C4-2B (cell line): Measurements from ENCODE around the gene ADGRA3.

Experiments
- H3K27ac ChIP-seq: fragments of 450-650 bp; 2 replicates; pipeline ENCODE4 v1.5.1; 2017
- ZFX ChIP-seq: fragments of 450-650 bp; IDR thresholded peaks from 2 replicates; pipeline ENCODE4 v1.6.1; 2017
- TF ChIP-seq, protein P1 (sequence below): fragments of 450-650 bp; conservative IDR thresholded peaks from 2 replicates; pipeline ENCODE4 v1.5.1; 2017; ENCODE audit warnings: mild to moderate bottlenecking

Gene ADGRA3

DNA sequence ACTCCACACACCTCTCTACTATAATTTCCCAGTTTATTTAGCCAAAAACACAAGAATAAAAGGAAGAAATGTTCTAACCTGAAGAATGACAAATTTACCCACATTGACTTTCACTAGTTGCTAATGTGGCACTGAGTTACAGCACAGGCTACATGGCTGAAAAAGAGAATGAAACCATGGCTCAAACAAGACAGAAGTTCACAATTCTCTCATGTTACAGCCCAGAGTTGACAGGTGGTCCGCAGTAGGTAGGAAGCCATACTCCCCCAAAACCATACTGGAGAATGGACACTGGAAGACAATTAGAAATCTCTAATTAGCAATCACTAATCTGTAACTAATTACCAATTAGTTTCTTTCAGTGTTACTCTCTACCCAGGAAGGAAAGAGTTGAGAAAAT lies 170.8 kb downstream of the ADGRA3 start:
- no peak overlapping the region for H3K27ac ChIP-seq
- no peak for TF ChIP-seq ZFX
- TF ChIP-seq, protein P1, sequence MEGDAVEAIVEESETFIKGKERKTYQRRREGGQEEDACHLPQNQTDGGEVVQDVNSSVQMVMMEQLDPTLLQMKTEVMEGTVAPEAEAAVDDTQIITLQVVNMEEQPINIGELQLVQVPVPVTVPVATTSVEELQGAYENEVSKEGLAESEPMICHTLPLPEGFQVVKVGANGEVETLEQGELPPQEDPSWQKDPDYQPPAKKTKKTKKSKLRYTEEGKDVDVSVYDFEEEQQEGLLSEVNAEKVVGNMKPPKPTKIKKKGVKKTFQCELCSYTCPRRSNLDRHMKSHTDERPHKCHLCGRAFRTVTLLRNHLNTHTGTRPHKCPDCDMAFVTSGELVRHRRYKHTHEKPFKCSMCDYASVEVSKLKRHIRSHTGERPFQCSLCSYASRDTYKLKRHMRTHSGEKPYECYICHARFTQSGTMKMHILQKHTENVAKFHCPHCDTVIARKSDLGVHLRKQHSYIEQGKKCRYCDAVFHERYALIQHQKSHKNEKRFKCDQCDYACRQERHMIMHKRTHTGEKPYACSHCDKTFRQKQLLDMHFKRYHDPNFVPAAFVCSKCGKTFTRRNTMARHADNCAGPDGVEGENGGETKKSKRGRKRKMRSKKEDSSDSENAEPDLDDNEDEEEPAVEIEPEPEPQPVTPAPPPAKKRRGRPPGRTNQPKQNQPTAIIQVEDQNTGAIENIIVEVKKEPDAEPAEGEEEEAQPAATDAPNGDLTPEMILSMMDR: no peak

DNA sequence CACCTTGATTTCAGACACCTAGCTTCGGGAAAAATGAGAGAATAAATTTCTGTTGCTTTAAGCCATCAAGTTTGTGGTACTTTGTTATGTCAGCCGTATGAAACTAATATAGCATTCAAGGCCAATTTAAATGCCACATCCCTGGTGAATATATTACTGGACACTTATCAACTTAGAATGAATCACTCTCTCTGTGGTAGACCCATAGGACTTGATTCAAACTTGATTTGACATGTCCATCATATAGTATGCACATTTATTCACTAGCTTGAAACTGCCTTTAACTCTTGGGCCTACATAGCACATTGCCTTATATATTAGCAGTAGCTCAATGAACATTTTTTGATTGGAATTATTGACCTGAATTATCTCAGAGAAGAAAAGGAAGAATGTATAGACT lies 172.3 kb downstream of the ADGRA3 start:
- TF ChIP-seq, protein P1: no peak
- no peak for TF ChIP-seq ZFX
- no peak overlapping the region for H3K27ac ChIP-seq

DNA sequence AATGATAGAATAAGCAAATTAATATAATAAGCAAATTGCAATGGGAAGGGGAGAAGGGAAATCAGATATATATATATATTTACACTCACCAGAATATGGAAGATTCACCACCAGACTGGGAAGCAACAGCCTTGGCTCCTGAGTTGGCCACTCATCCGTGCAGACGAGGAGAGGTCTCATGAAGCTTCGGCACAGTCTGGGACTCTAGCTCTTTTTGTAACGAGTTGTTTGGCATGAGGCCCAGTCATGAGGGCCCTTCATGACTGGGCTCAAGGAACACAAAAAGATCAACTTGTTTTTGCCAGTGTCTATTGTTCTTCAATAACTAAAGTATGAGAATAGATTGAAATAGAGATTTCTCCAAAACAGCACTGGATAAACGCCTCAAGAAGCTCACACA lies 176.4 kb downstream of the ADGRA3 start:
- TF ChIP-seq, protein P1: no peak
- TF ChIP-seq ZFX: no peak
- no peak overlapping the region for H3K27ac ChIP-seq

DNA sequence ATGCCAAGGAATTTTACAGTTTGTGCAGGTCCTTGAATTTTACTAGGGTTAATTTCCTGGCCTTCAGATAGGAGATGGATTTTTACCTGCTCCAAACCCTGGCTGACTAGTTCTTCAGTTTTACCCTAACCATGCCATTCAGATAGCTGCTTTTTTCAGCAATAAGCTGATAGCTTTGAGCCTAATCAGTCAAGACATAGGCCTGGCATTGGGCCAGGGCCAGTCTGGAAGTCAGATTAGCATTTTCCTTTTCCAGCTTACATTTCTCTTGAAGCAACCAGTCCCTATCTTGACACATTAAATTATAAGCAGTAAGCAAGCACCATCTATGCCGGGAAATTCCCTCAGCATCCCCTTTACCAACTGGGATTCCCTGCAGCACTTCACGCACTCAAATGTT lies 177.1 kb downstream of the ADGRA3 start:
- TF ChIP-seq, protein P1: no peak
- TF ChIP-seq ZFX: no peak
- H3K27ac ChIP-seq: no peak overlapping the region
